ACC112 (cell line): ENCODE measurements around the gene SEZ6L.

Experiments
- H2AFZ ChIP-seq: fragments of 200-600 bp; sonication (generic); one replicate; pipeline ENCODE4 v1.6.0; 2017; ENCODE audit warnings: antibody characterized with exemption, low read length; ENCODE audit not compliant: unreplicated experiment
- H3K27ac ChIP-seq: fragments of 200-600 bp; sonication (generic); 2 replicates; pipeline ENCODE4 v1.5.1; 2014; ENCODE audit warnings: low read depth, mild to moderate bottlenecking, antibody characterized with exemption, low read length, moderate library complexity
- H3K27me3 ChIP-seq: fragments of 200-600 bp; sonication (generic); 2 replicates; pipeline ENCODE4 v1.6.1; 2014; ENCODE audit warnings: mild to moderate bottlenecking, antibody characterized with exemption, low read length, moderate library complexity, mixed read lengths; ENCODE audit not compliant: insufficient read depth
- H3K36me3 ChIP-seq: fragments of 200-600 bp; sonication (generic); 2 replicates; pipeline ENCODE4 v1.6.1; 2016; ENCODE audit warnings: mild to moderate bottlenecking, antibody characterized with exemption, low read length, moderate library complexity, mixed read lengths; ENCODE audit not compliant: insufficient read depth
- H3K4me1 ChIP-seq: fragments of 200-600 bp; sonication (generic); one replicate; pipeline ENCODE4 v1.6.1; 2016; ENCODE audit warnings: low read length, mixed read lengths; ENCODE audit not compliant: insufficient read depth, unreplicated experiment, control insufficient read depth
- H3K4me3 ChIP-seq: fragments of 200-600 bp; sonication (generic); 2 replicates; pipeline ENCODE4 v1.5.1; 2014; ENCODE audit warnings: mild to moderate bottlenecking, low read depth, low read length
- H3K79me2 ChIP-seq: fragments of 200-600 bp; sonication (generic); one replicate; pipeline ENCODE4 v1.6.0; 2016; ENCODE audit warnings: low read length; ENCODE audit not compliant: control insufficient read depth, unreplicated experiment, insufficient read depth

Gene SEZ6L

DNA sequence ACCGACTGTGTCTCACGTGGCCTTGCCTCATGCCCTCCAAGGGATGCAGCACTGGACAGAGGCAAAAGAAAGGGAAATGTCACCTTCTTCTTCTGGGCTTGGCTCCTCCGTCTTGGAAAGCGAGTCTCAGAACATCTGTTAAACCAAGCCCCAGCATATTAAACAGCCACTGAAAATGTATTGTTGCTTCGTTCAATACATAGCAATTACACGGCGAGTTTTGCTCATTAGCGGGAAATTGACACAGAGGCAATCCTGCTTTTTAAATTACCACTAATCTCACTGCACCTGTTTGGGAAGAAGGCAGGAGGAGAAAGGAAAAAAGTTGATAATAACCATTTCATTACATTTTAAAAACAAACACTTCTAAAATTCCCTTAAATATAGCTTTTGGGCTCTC is 72.1 kb downstream of the SEZ6L start:
- no peak overlapping the region for H2AFZ ChIP-seq
- no peaks in the 10 kb centered on the region for H3K79me2 ChIP-seq
- no peaks in the 10 kb centered on the region for H3K4me1 ChIP-seq
- H3K27me3 ChIP-seq, result no peaks in the 10 kb centered on the region
- H3K27ac ChIP-seq, result no peak overlapping the region
- H3K36me3 ChIP-seq, result no peaks in the 10 kb centered on the region
- H3K4me3 ChIP-seq, result no peak overlapping the region

DNA sequence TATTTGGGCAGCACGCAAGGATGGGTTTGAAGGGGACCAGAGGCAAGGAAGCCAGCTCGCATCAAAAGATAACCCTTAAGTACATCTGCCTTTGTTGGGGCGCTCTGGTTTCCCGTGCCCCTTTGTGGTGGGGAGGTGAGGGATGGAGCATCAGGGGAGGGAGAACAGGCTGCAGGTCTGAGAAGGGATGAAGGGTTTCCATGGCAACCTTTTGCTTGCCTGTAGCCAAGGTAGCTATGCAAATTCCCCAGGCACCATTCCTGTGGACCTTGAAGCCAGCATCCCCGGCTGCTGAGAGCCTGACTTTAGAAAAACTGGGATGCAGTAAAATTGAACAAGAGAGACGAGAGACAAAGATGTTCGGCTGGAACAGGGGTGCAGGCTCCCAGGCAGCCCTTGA is 75.7 kb downstream of the SEZ6L start:
- no peaks in the 10 kb centered on the region for H3K79me2 ChIP-seq
- no peaks in the 10 kb centered on the region for H3K4me1 ChIP-seq
- no peak overlapping the region for H3K4me3 ChIP-seq
- no peaks in the 10 kb centered on the region for H3K36me3 ChIP-seq
- H3K27ac ChIP-seq, result no peak overlapping the region
- no peak overlapping the region for H2AFZ ChIP-seq
- H3K27me3 ChIP-seq, result no peaks in the 10 kb centered on the region

DNA sequence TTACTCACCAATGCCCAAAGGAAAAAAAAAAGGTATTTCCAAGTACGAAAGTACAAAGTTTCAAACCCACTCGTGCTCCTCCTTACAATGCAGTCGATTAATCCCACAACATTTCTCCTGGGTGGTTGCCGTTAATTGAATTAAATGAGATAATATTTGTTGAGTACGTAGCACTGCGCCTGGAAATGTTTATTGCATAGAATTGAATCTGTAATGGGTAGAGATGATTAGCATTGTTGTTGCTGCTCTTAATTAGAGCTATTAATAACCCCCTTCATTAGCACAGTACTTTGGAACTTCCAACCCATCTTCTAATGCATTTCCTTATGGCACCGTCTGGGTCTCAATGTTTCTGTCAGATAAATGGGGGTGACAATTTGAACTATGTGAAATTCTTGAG is 77.3 kb downstream of the SEZ6L start:
- no peaks in the 10 kb centered on the region for H3K79me2 ChIP-seq
- H3K36me3 ChIP-seq, result no peaks in the 10 kb centered on the region
- no peak overlapping the region for H2AFZ ChIP-seq
- H3K4me3 ChIP-seq, result no peak overlapping the region
- H3K27me3 ChIP-seq, result no peaks in the 10 kb centered on the region
- H3K27ac ChIP-seq, result no peak overlapping the region
- H3K4me1 ChIP-seq, result no peaks in the 10 kb centered on the region

DNA sequence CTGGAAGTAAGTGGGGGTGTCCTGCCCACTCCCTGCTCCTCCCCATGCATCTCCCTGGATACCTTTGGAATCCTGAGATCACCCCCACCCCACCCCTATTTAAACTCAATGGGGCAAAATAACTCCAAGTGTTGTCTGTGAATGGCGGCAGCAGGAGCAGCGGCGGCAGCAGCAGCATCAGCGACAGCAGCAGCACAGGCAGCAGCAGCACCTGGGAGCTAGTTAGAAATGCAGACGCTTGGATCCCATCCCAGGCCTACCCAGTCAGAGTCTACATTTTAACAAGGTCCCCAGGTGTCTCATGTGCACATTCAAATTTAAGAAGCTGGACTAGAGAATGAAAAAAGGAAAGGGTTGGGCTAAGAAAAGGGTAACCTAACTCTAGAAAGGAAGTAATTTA is 82.6 kb downstream of the SEZ6L start:
- Histone ChIP-seq H2AFZ (no peak overlapping the region), H3K27me3 (no peaks in the 10 kb centered on the region), H3K27ac (no peak overlapping the region), H3K79me2 (no peaks in the 10 kb centered on the region), H3K36me3 (no peaks in the 10 kb centered on the region), H3K4me3 (no peak overlapping the region), H3K4me1 (no peaks in the 10 kb centered on the region)

DNA sequence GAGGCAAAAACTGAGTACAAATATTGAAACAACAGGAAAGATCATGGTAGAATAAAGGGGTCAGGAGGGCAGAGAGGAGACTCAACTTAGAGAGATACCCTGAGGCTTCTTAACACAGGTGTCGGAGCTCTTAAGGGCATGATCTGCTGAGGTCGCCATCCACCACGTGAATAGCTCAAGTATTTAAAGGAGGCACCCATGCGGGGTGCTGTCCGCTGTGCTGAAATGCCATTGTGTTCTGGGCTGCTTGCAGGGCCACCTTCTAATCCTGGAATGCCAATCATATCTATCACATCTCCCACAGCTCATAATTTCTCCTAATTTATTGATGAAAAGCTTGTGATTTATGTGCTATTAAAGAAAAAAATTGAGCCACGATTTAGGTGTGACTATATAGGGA is 90.2 kb downstream of the SEZ6L start:
- H3K27me3 ChIP-seq, result no peaks in the 10 kb centered on the region

DNA sequence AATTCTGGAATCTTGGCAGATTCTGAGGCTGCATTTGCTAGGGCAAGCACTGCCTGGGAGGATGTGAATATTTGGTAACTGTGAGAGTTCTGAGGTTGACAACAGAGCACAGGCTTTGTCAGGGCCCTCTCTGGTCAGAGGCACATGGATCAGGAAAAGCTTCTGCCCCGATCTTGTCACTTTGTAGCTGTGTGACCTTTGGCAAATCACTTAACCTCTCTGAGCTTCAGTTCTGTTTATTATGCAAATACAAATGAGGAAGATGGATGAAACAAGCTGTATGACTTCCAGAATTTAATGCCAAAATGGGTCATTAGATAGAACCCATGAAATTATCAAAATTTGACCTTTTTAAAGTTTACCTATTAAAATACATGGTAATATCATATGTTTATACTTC is 94.9 kb downstream of the SEZ6L start:
- Histone ChIP-seq H3K4me3 (no peak overlapping the region), H2AFZ (no peak overlapping the region), H3K27ac (no peak overlapping the region), H3K27me3 (no peaks in the 10 kb centered on the region), H3K36me3 (no peaks in the 10 kb centered on the region), H3K79me2 (no peaks in the 10 kb centered on the region), H3K4me1 (no peaks in the 10 kb centered on the region)

More for the DNA sequence above, 90.2 kb downstream of the SEZ6L start:
- no peaks in the 10 kb centered on the region for H3K36me3 ChIP-seq
- no peak overlapping the region for H3K4me3 ChIP-seq
- H2AFZ ChIP-seq, result no peak overlapping the region
- no peaks in the 10 kb centered on the region for H3K4me1 ChIP-seq
- no peaks in the 10 kb centered on the region for H3K79me2 ChIP-seq
- no peak overlapping the region for H3K27ac ChIP-seq

DNA sequence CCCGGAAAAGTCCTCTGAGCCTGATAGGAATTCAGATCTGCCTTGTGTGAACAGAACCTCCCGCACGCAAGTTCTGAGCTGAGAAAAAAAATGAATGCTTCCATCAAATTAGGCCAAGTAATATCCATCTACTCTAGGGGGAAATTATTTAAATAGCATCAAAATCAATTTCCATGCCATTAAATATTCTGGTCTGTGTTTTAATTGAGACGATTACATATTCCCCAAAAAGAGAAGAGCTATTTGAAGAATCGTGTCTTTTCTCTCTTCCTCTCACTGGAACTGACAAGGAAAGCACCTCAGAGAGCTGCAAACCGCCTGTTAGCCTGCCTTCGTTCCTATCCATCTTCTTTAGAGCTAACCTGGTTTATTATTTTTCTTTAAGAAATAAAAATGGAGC is 96.0 kb downstream of the SEZ6L start:
- Histone ChIP-seq H3K27me3 (no peaks in the 10 kb centered on the region), H3K36me3 (no peaks in the 10 kb centered on the region), H3K4me1 (no peaks in the 10 kb centered on the region), H2AFZ (no peak overlapping the region), H3K4me3 (no peak overlapping the region), H3K79me2 (no peaks in the 10 kb centered on the region), H3K27ac (no peak overlapping the region)

DNA sequence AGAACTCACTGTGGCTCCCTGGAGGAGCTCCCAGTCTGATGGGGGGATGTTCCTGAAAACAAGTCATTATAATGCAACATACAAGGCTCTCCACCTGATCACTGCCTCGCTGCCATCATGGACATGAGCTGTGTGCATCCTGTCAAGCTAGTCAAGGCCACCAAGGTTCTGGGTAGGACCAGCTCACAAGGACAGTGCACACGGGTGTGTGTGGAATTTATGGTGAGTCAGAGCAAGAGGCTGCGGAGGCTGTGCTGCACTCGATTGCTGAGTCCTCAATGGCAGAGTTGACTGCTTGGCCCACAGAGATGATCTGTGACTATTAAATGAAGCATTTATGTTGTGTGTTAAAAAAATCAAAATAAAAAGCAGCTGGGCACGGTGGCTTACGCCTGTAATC is 96.6 kb downstream of the SEZ6L start:
- Histone ChIP-seq H3K79me2 (no peaks in the 10 kb centered on the region), H3K27me3 (no peaks in the 10 kb centered on the region), H3K27ac (no peak overlapping the region), H3K4me3 (no peak overlapping the region), H3K36me3 (no peaks in the 10 kb centered on the region), H3K4me1 (no peaks in the 10 kb centered on the region), H2AFZ (no peak overlapping the region)

DNA sequence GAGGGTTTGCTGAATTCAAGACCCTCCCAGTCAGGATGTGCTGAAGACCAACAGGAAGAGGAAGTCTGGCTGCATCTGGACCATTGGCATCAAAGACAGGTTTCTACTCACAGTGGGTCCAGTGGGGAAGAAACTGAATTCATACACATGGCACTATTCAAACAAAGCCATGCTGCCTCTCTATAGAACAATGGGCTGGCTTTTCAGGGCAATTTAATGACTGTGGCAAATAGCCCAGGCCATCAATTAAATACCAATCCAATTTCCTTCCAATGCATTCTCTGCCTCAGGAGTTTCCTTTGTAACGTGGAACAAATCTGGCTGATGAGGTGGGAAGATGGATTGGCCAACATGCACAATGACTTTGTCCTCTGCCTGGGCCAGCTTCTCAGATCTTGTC is 98.6 kb downstream of the SEZ6L start:
- no peaks in the 10 kb centered on the region for H3K36me3 ChIP-seq
- no peak overlapping the region for H3K4me3 ChIP-seq
- H2AFZ ChIP-seq, result no peak overlapping the region
- no peaks in the 10 kb centered on the region for H3K4me1 ChIP-seq
- H3K27me3 ChIP-seq, result no peaks in the 10 kb centered on the region; the same call in 1 of the 2 replicates
- no peak overlapping the region for H3K27ac ChIP-seq
- no peaks in the 10 kb centered on the region for H3K79me2 ChIP-seq

DNA sequence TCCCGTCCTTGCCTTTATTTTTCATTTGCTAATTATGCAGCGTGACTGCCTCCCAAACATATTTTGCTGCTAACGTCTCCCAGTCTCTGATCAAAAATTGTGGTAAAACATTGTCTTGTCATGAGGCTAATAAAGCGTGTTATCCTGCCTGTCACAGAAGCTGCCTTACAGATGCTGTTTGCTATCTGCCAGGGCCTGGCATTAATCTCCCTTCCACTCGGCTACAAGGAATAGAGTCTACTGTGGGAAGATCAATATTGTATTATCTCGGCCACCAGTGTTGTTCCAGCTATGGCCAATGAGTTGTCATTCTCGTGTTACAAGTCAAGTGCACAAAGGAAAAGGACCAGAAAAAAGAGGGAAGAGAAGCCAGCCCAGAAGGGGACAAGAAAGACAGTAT is 100.3 kb downstream of the SEZ6L start:
- Histone ChIP-seq H3K4me3 (no peak overlapping the region), H3K36me3 (no peaks in the 10 kb centered on the region), H3K4me1 (no peaks in the 10 kb centered on the region), H2AFZ (no peak overlapping the region), H3K27ac (no peak overlapping the region), H3K79me2 (no peaks in the 10 kb centered on the region), H3K27me3 (no peaks in the 10 kb centered on the region; the same call in 1 of the 2 replicates)

DNA sequence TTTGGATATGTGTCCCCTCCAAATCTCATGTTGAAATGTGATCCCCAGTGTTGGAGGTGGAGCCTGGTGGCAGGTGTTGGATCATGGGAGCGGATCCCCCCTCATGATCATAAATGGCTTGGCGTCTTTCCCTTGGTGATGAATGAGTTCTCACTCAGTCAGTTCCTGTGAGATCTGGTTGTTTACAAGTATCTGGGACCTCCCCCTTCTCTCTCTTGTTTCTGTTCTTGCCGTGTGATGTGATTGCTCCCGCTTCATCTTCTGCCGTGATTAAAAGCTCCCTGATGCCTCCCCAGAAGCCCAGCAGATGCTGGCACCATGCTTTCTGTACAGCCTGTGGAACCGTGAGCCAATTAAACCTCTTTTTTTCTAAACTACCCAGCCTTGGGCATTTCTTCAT is 102.2 kb downstream of the SEZ6L start:
- Histone ChIP-seq H3K27me3 (no peaks in the 10 kb centered on the region; the same call in 1 of the 2 replicates), H3K4me3 (no peak overlapping the region)

More for the DNA sequence above, 102.2 kb downstream of the SEZ6L start:
- Histone ChIP-seq H3K36me3 (no peaks in the 10 kb centered on the region), H3K27ac (no peak overlapping the region), H2AFZ (no peak overlapping the region), H3K79me2 (no peaks in the 10 kb centered on the region), H3K4me1 (no peaks in the 10 kb centered on the region)
